ENCODE results near the gene ATG4A.

ATG4A gene, protein sequence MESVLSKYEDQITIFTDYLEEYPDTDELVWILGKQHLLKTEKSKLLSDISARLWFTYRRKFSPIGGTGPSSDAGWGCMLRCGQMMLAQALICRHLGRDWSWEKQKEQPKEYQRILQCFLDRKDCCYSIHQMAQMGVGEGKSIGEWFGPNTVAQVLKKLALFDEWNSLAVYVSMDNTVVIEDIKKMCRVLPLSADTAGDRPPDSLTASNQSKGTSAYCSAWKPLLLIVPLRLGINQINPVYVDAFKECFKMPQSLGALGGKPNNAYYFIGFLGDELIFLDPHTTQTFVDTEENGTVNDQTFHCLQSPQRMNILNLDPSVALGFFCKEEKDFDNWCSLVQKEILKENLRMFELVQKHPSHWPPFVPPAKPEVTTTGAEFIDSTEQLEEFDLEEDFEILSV

GRCh38 chrX:108091264-108091877, at the start of gene ATG4A, which contains the start of gene PSMD10:
Gene ATG4A, plus strand, starts transcription at chrX:108091778. Its CDS starts 49 bp downstream, at chrX:108091827.
Gene PSMD10, minus strand, starts transcription at chrX:108091542. Its CDS starts 22 bp downstream, at chrX:108091520.
- peak within 1 kb of the TSS; percentile 89 for H3K4me3 ChIP-seq (ENCODE audit: low read depth, low read length)
- TF ChIP-seq POLR2A (IDR thresholded peaks at IDR 0.05; ENCODE audit: extremely low read depth, insufficient read length) (peak; percentile 49), MAX (IDR thresholded peaks at IDR 0.05; ENCODE audit: low read depth, low read length) (peak; percentile 19; the same call in 1 of the 2 replicates)
- TF ChIP-seq, protein P1, sequence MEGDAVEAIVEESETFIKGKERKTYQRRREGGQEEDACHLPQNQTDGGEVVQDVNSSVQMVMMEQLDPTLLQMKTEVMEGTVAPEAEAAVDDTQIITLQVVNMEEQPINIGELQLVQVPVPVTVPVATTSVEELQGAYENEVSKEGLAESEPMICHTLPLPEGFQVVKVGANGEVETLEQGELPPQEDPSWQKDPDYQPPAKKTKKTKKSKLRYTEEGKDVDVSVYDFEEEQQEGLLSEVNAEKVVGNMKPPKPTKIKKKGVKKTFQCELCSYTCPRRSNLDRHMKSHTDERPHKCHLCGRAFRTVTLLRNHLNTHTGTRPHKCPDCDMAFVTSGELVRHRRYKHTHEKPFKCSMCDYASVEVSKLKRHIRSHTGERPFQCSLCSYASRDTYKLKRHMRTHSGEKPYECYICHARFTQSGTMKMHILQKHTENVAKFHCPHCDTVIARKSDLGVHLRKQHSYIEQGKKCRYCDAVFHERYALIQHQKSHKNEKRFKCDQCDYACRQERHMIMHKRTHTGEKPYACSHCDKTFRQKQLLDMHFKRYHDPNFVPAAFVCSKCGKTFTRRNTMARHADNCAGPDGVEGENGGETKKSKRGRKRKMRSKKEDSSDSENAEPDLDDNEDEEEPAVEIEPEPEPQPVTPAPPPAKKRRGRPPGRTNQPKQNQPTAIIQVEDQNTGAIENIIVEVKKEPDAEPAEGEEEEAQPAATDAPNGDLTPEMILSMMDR (IDR thresholded peaks at IDR 0.05; ENCODE audit: low read depth, low read length): no peak
- peak; percentile 96 for DNase-seq (ENCODE audit: low read depth)

DNA sequence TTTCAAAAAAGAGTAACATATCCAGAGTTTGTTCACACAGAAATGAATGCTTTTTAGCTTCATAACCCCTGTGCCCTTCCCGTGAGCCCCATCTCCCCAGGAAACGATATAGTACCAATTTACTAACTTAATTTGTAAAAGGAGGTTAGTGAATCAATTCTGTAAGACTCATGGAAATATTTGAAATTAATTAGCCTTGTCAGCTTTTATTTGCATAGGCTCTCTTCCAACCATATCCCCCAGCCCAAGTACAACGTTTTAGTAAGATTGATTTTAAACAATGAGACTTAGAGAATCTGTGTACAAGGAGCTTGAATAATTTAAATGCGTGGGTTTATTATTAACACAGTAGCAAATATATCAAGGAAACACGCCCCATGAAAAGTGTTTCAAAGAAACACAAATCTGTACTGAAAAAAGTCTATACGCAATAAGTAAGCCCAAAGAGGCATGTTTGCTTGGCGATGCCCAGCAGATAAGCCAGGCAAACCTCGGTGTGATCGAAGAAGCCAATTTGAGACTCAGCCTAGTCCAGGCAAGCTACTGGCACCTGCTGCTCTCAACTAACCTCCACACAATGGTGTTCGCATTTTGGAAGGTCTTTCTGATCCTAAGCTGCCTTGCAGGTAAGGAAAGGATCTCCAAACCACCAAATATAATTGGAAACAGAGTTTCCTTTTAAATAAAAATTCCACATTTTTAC, 46.9 kb upstream of the ATG4A start, which contains the start of gene VSIG1:
TSS of gene VSIG1 (plus strand) at position 512 of the 703 bp plus-strand sequence. CDS start at position 578, 66 bp downstream.
- DNase-seq (ENCODE audit: low read depth): no peak
- TF ChIP-seq MYC (IDR thresholded peaks at IDR 0.05; ENCODE audit: low read depth, low read length) (no peak), POLR2A (IDR thresholded peaks at IDR 0.05; ENCODE audit: extremely low read depth, insufficient read length) (no peak)
- H3K4me3 ChIP-seq (ENCODE audit: low read depth, low read length): no peak within 1 kb of the TSS

DNA sequence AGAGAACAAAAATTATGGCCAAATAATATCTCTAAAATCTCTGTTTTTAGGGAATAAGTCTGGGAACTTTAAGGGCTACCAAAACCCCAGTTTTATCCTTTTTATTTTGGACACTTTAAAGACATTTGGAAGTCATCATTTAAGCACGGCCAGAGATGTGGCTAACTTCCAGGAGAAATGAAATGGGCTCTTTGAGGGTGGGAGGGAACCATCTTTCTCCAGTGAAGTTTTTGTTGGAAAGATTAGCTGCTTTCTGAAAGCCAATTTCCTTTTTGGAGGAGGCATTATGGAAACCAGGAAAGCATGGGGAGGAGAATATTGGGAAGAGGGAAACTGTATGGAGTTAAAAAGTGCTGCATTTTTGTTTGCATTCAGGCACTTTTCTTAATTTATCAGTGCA, 41.9 kb upstream of the ATG4A start:
- H3K4me3 ChIP-seq (ENCODE audit: low read depth, low read length): no peak overlapping the region
- TF ChIP-seq, protein P1 (IDR thresholded peaks at IDR 0.05; ENCODE audit: low read depth, low read length): no peak
- no peak for TF ChIP-seq MAX (IDR thresholded peaks at IDR 0.05; ENCODE audit: low read depth, low read length)
- no peak for TF ChIP-seq POLR2A (IDR thresholded peaks at IDR 0.05; ENCODE audit: extremely low read depth, insufficient read length)
- TF ChIP-seq MYC (IDR thresholded peaks at IDR 0.05; ENCODE audit: low read depth, low read length): no peak
- DNase-seq (ENCODE audit: low read depth): no peak

DNA sequence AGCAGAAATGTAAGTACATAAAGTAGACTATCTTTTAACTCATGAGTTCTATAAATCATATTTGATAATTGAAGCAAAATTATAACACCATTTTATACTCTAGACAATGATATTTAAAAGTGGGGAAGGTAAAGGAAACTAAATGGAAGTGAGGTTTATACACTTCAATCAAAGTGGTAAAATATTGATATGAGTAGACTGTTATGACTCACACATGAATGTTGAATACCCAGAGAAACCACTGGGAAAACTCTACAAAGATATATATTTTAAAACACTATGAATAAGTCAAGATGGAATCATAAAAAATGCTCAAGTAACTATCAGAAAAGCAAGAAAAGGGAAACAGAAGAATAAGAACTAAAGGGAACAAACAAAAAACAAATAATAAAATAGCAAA, 38.4 kb upstream of the ATG4A start:
- no peak overlapping the region for H3K4me3 ChIP-seq (ENCODE audit: low read depth, low read length)
- no peak for TF ChIP-seq MAX (IDR thresholded peaks at IDR 0.05; ENCODE audit: low read depth, low read length)
- no peak for TF ChIP-seq POLR2A (IDR thresholded peaks at IDR 0.05; ENCODE audit: extremely low read depth, insufficient read length)
- TF ChIP-seq, protein P1 (IDR thresholded peaks at IDR 0.05; ENCODE audit: low read depth, low read length): no peak
- no peak for TF ChIP-seq MYC (IDR thresholded peaks at IDR 0.05; ENCODE audit: low read depth, low read length)
- no peak for DNase-seq (ENCODE audit: low read depth)

DNA sequence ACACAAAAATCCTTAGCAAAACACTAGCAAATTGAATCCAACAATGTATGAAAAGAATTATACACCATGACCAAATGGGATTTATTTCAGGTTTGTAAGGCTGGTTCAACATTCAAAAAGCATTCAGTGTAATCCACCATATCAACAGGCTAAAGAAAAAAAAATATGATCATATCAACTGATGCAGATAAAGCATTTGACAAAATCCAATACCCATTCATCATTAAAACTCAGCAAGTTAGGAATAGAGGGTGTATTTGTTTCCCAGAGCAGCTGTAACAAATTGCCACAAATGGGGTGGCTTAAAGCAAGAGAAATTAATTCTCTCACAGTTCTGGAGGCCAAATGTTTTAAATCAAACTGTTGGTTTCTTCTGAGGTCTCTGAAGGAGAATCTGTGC, 36.0 kb upstream of the ATG4A start:
- no peak for DNase-seq (ENCODE audit: low read depth)
- TF ChIP-seq MYC (IDR thresholded peaks at IDR 0.05; ENCODE audit: low read depth, low read length): no peak
- TF ChIP-seq, protein P1 (IDR thresholded peaks at IDR 0.05; ENCODE audit: low read depth, low read length): no peak
- no peak for TF ChIP-seq MAX (IDR thresholded peaks at IDR 0.05; ENCODE audit: low read depth, low read length)
- TF ChIP-seq POLR2A (IDR thresholded peaks at IDR 0.05; ENCODE audit: extremely low read depth, insufficient read length): no peak
- no peak overlapping the region for H3K4me3 ChIP-seq (ENCODE audit: low read depth, low read length)

All from NB4 (cell line).